Panc1 (cell line): ENCODE measurements around the gene PQBP1. TPM values are rescaled to one million over a fixed set of nuclear protein-coding genes. Genes with fewer than 3 reads are reported as not detected.

Source experiments
- ATAC-seq: fragments of 200-7000 bp; cut with Tn5 transposase; 2 replicates; pipeline ENCODE4 v1.9.1; 2020; ENCODE audit warnings: mild to moderate bottlenecking, moderate library complexity
- BruUV-seq: library from RNA; stranded (reverse); fragments of 400-500 nt; replicated peaks from 2 replicates; lab custom pipeline; 2021; lab: Mats Ljungman, UMichigan
- CTCF ChIA-PET: fragments of 300-600 bp; sonication (Branson Sonifier 250); formaldehyde crosslinking; loops from one replicate; lab custom pipeline; 2022; ENCODE audit warnings: antibody characterized with exemption; lab: Charles Lee
- POLR2A ChIA-PET: fragments of 300-600 bp; sonication (Branson Sonifier 250); formaldehyde crosslinking; loops from one replicate; lab custom pipeline; 2022; ENCODE audit warnings: antibody characterized with exemption; lab: Charles Lee
- DNase-seq: peaks from one replicate; pipeline ENCODE4 v3.0.0-alpha.2; 2010; ENCODE audit warnings: low read depth, low spot score
- H3K27ac ChIP-seq: 2 replicates; pipeline ENCODE4 v1.5.1; 2011; ENCODE audit warnings: mild to moderate bottlenecking, low read length, inconsistent platforms
- H3K27me3 ChIP-seq: fragments of 200-500 bp; sonication (Bioruptor generic); 2 replicates; pipeline ENCODE4 v1.6.0; 2014; ENCODE audit warnings: low read length, inconsistent platforms; ENCODE audit not compliant: control insufficient read depth, insufficient read depth
- H3K36me3 ChIP-seq: fragments of 200-500 bp; sonication (Bioruptor generic); 2 replicates; pipeline ENCODE4 v1.5.1; 2014; ENCODE audit warnings: inconsistent platforms, mild to moderate bottlenecking, low read length, moderate library complexity; ENCODE audit not compliant: control insufficient read depth, insufficient read depth
- H3K4me1 ChIP-seq: 2 replicates; pipeline ENCODE4 v1.5.1; 2011; ENCODE audit warnings: inconsistent platforms, mild to moderate bottlenecking, low read length, moderate library complexity; ENCODE audit not compliant: control insufficient read depth, insufficient read depth
- H3K4me3 ChIP-seq, 2 experiments: 2 replicates each; pipeline ENCODE4 v1.5.1; 2011 to 2012; ENCODE audit warnings: low read depth in 2 of 2, low read length in 2 of 2, mild to moderate bottlenecking in 2 of 2, inconsistent platforms in 1 of 2, moderate library complexity in 1 of 2
- H3K9me3 ChIP-seq: fragments of 200-500 bp; sonication (Bioruptor generic); 2 replicates; pipeline ENCODE4 v1.5.1; 2014; ENCODE audit warnings: low read depth, mild to moderate bottlenecking, inconsistent platforms, low read length, moderate library complexity; ENCODE audit not compliant: control insufficient read depth, insufficient read depth
- CTCF ChIP-seq: fragments of 450-650 bp; IDR thresholded peaks from 2 replicates; pipeline ENCODE4 v1.5.1; 2017; ENCODE audit warnings: mild to moderate bottlenecking
- POLR2AphosphoS5 ChIP-seq: IDR thresholded peaks from 2 replicates; pipeline ENCODE4 v1.6.1; 2012; ENCODE audit warnings: mild to moderate bottlenecking, low read depth, low read length, moderate library complexity
- REST ChIP-seq, 2 experiments: IDR thresholded peaks; 2 replicates each; pipeline ENCODE4 v1.6.1; 2011 to 2012; ENCODE audit warnings: low read depth in 2 of 2, control low read depth in 1 of 2, low read length in 1 of 2, mild to moderate bottlenecking in 1 of 2, moderate library complexity in 1 of 2; ENCODE audit not compliant: insufficient read depth in 1 of 2
- SIN3A ChIP-seq: IDR thresholded peaks from 2 replicates; pipeline ENCODE4 v1.6.1; 2012; ENCODE audit warnings: low read depth, mild to moderate bottlenecking, low read length, moderate library complexity, borderline replicate concordance; ENCODE audit not compliant: insufficient read depth
- TCF7L2 ChIP-seq: IDR thresholded peaks from 2 replicates; pipeline ENCODE4 v1.6.1; 2011; ENCODE audit warnings: mild to moderate bottlenecking, low read depth, low read length, inconsistent platforms
- in situ Hi-C: cut with HindIII; loops from 2 replicates; pipeline ENCODE4 v1.10.0; 2016; ENCODE audit warnings: low sequenced_read_pairs, low pct_unique_long_range_greater_than_20kb
- intact Hi-C: fragments of 100-400 bp; cut with micrococcal nuclease; formaldehyde crosslinking; loops from one replicate; pipeline ENCODE4 v1.10.0; 2022; ENCODE audit not compliant: unreplicated experiment
- total RNA-seq: library from RNA; stranded (reverse); gene quantifications from one replicate; pipeline ENCODE4 v1.2.1, GENCODE V29; 2021; ENCODE audit not compliant: unreplicated experiment

PQBP1 gene
- total RNA-seq, 1 experiment from 2014 or later: 136 TPM

- Histone ChIP-seq H3K27ac (peak overlapping the region; percentile 72), H3K4me3 (peak overlapping the region; percentile 76 to 88), H3K9me3 (no peaks in the 10 kb centered on the region), H3K27me3 (no peaks in the 10 kb centered on the region), H3K4me1 (peaks cover 8% of the 10 kb centered on the region), H3K36me3 (peaks cover 13% of the 10 kb centered on the region)
- BruUV-seq: no TSS peak
- ChIA-PET CTCF (interaction anchor here (0.6 kb wide), 1 partner anchor 43 kb away, joined by 3 read pairs; no protein-coding TSS in a partner anchor), POLR2A (no interaction called here)
- peak; percentile 38 for ATAC-seq
- intact Hi-C loops (no loop called here), in situ Hi-C loops (no loop called here)
- DNase-seq: no peak
- 0 out of 2 replicates have a peak, but pooled peaks have one; percentile 17 for TF ChIP-seq SIN3A
- TF ChIP-seq POLR2AphosphoS5: no peak
- no peak for TF ChIP-seq REST (IDR thresholded peaks at IDR 0.05; ENCODE audit: insufficient read depth in 1 of 2, low read depth in 2 of 2, low read length in 1 of 2)
Measured at GRCh38 chrX:48919360-48919841, 21.7 kb downstream of the PQBP1 start.

- in situ Hi-C loops (no loop called here), intact Hi-C loops (no loop called here)
- POLR2A ChIA-PET: no interaction called here
- ATAC-seq (no peak), DNase-seq (no peak)
- CTCF ChIA-PET: no interaction called here
- TF ChIP-seq CTCF: no peak
- no peak for TF ChIP-seq TCF7L2
- no peak for TF ChIP-seq POLR2AphosphoS5
- TF ChIP-seq REST (IDR thresholded peaks at IDR 0.05; ENCODE audit: insufficient read depth in 1 of 2, low read depth in 2 of 2, low read length in 1 of 2): no peak
- no peak for TF ChIP-seq SIN3A
- peak overlapping the region; percentile 72 for H3K27ac ChIP-seq
- no peak overlapping the region; a peak in 1 of 4 replicates for H3K4me3 ChIP-seq
- H3K9me3 ChIP-seq: no peaks in the 10 kb centered on the region
- no peaks in the 10 kb centered on the region for H3K27me3 ChIP-seq
- peaks cover 7% of the 10 kb centered on the region for H3K36me3 ChIP-seq
- H3K4me1 ChIP-seq: peaks cover 8% of the 10 kb centered on the region
- no TSS peak for BruUV-seq
Measured at GRCh38 chrX:48919947-48920717, 22.4 kb downstream of the PQBP1 start.
